Non-pigmented ciliary epithelial cell (primary cell): ENCODE data around the gene WNK4.

Experiments used
- DNase-seq: peaks from one replicate; pipeline ENCODE4 v3.0.0-alpha.2; 2010; ENCODE audit warnings: low read depth

The WNK4 gene

DNA sequence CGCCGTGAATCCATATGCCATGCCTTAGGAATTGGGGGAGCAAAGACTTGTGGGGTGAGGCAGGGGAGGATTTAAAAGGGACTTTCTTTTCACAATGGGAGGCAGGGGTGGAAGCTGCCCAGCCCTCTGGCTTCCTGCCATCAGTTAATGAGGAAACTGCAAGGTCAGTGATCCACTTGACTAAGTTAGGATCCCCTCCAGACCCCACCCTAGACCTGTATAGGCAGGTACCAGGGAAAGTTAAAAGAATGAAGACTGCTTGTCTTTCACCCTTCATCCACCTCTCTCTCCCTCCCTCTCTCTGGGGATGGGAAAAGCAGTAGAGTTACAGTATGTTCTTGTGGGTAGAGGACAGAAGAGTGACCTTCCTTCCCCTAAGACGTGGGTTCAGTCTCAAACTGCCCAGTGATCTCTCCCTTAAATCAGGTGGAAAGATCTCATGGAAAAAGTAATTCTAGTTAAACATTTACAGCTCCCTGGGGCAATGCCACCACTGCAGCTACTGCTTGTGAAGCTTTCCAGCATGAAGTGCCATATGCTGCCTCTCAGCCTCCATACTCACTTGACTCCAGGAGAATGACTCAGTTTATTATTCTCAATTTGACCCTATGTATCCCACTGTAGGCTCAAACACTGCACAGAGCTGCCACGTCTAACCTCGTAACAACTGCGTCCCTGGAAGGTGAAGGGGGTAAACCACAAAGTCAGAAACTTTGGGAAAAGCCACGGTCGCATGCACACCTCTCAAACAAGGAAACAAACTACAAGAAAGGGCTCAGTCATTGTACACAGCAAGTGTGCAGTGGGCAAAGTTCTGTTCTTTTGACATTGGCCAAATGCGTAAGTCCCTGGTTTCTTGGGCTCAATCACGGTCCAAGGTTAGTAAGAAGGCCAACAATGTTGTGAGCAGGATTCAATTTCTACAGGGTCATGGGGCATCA lies 16.9 kb downstream of the WNK4 start:
- no peak for DNase-seq

- no peak for DNase-seq
Observed at GRCh38 chr17:42798011-42798382, 17.6 kb downstream of the WNK4 start.

DNA sequence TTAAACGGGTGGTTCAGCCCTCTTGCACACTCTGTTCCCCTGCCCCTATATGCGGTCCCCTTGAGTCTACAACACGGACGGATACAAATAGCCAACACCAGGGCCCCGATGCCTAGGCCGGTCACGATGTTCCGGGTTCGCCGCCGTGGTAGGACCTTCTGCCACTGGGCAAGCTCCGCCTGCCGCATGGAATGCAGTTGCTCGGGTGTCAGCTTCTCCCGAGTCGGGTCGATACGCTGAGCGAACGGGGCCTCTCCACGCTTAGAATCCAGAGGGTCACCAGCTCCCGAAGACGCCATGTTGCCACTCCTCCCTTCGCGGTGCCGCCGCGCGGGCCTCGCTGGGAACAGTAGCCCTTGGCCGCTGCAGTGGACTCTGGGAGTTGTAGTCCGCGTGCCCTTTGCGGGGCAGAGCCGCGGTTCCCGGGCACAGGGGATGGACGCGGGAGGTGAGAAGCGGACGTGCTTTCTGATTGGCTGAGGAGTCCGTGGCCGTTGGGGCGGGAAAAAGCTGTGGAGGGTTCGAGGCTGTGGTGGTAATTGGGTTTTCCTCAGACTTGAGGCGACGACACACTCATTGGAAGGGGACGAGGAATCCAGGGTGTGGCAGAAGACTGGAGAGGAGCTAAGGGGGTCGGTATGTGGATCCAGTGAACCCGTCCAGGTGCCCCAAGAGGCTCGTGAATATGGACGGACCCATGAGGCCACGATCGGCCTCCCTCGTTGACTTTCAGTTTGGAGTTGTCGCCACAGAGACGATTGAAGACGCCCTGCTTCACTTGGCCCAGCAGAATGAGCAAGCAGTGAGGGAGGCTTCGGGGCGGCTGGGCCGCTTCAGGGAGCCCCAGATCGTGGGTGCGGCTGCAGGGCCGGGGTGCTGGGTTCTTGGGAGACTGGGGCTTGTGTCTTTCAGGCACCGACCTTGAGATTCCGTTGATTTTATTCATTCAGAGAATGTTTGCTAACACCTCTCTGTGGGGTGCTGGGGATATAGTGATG lies 18.3 kb downstream of the WNK4 start, which contains the start of the genes CNTD1 and COA3:
Gene CNTD1 (plus strand): TSS at position 479 of the 998 bp plus-strand sequence. CDS start 207 bp downstream, at position 686.
Gene COA3 (minus strand): TSS at position 322 of the 998 bp plus-strand sequence. CDS start 23 bp downstream, at position 299.
- no peak for DNase-seq

GRCh38 chr17:42803074-42803883 lies 22.9 kb downstream of the WNK4 start:
- DNase-seq, result no peak

GRCh38 chr17:42804918-42805367 lies 24.5 kb downstream of the WNK4 start:
- DNase-seq, result no peak

GRCh38 chr17:42806249-42806648 lies 25.8 kb downstream of the WNK4 start:
- no peak for DNase-seq

DNA sequence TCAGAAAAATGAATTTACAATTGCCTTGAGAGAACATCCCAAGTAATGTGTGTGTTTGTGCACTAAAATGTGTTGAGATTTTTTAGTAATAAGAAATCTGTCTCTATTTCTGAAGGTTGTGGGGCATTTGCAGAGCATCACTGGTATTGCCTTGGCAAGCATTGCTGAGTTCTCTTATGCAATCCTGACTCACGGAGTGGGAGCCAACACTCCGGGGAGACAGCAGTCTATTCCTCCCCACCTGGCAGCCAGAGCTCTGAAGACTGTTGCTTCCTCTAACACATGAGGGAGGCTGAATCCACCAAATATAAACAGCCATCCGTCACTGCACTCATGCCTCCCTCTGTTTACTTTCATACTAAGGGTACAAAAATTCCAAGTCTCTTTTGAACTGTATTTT lies 28.8 kb downstream of the WNK4 start:
- DNase-seq, result no peak

- DNase-seq, result no peak
Observed at GRCh38 chr17:42814633-42815399, 34.4 kb downstream of the WNK4 start.

DNA sequence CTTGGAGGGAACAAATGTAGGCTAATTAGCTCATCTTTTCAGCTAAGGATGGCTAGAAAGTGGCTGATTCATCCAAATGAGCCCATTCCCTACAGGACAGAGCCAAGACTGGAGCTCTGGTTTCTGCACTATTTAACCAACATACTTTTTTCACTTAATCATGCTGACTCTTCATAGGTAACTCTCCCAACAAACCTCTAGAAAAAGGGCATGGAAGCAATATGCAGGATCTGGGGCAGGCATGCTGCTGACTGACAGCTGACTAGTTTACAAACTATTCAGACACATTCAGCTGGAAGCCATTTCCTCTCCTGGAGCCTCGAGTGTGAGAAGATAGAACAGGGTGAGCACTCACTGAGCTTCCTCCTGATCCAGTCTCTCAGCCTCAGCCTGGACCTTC lies 37.5 kb downstream of the WNK4 start:
- no peak for DNase-seq

DNA sequence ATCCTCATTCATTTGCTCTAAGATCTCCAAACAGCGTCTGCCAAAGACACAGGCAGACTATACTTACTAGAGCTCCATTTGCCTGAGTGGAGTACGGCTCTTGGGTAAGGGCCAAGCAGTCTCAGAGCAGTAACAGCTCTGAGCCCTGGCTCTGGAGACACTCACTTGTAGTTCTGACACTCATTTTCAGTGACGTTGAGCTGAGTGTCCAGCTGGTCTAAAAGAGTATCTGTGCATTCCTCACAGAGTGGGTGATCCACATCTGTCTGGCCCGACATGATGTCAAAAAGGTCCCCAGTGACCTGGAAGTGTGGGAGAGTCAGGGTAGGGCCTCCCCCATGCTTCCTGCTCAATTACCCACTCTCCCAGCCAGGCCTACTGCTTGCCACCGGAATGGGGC lies 38.0 kb downstream of the WNK4 start:
- DNase-seq, result no peak

DNA sequence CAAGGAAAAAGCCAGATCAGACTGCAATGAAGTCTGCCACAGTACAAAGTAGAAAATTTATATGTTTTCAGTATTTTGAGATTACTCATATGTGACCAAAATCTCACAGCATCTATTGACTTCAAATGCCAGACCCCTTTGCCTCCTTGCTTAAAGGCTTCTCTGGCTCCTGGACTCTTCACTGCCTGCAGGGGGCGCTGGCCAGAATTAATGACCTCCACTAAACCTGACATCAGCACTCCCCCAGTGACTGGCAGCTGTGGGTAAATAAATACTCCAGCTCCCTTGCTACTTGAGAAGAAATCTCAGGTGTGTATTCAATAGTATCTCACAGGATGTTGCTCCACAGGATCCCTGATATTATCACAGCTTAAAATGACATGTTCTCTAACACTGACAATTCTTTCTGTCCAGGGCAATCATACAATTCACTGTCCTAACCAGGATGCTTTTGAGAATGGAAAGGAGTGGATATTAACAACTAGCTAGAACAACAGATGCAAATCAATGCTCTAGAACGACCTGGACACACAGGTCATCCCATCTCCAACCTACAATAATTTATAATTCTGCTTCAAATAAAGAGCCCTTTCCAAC lies 39.6 kb downstream of the WNK4 start:
- DNase-seq, result no peak

DNA sequence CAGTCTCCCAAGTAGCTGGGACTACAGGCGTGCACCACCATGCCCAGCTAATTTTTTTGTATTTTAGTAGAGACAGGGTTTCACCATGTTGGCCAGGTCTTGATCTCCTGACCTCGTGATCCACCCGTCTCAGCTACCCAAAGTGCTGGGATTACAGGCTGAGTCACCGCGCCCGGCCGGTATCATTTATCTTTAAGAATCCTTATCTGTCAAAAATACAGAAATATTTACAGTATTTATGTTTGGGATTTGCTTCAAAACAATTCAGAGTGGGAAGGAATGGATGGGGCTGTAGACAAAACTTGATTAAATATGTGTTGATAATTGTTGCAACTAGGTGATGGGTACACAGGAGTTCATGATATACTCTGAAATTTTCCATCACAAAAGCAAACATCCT lies 40.8 kb downstream of the WNK4 start:
- no peak for DNase-seq

DNA sequence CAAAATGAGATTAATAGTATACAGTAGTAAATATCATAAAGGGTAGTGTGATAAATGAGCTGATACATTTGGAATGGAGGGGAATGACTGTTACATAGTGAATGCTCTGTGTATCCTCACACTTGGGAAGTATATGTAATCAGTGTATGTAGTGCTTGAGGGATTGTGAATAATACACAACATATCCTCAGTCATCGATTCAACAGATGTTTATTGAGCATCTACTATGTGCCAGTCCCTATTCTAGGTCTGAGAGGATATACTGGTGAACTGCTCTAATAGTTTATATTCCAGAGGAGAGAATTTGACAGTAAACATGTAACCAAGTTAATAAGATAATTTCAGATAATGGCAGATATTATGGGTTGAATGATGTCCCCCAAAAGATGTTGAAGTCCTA lies 47.1 kb downstream of the WNK4 start:
- no peak for DNase-seq

DNA sequence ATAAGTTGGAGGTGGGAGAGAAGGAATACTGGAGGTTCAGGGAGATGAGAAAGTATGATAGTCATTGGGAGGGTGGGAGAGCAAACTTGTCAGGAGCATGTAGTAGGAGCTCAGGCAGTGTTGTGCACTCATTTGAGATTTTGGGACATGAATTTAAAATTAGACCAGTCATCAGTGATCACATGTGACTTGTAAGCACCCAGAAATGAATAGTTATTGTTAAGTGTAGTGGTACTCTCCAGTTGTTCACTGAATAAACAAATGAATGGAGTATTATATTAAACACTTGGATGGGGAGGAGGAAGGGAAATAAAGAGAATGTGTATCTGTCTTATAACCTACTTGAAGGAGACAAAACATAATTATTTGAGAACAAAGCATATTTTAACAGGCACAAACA lies 50.6 kb downstream of the WNK4 start:
- no peak for DNase-seq

DNA sequence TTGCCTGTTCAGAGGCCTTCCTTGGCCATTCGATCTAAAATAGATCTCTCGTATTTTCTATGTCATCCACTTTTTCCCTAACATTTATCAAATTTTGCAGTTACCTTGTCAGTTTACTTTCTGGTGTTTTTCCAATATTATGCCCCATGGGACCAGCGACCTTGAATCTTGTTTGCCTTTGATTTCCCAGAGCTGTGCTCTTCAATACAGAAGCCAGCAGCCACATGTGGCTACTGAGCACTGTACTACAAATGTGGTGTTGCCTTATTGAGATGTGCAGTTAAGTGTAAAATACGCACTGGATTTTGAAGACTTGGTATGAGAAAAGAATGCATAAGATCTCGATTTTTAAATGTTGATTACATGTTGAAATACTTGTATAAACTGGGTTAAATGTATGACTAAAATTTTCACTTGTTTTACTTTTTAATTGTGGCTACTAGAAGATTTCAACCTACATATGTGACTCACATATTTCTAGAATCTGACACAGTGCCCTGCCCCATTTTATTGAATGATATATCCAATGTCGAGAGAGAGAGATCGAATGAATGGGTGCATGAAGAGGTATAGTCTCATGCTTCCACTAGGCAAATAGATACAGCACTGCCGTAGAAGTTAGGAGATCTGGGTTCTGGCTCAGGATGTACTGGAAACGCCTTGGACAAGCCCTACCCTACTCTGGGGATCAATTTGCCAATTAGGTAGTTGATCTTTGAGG lies 52.0 kb downstream of the WNK4 start:
- DNase-seq, result no peak

- DNase-seq, result no peak
Observed at GRCh38 chr17:42832934-42833766, 52.7 kb downstream of the WNK4 start, which contains the start of gene PSME3. Gene PSME3 (plus strand): TSS chr17:42833397. CDS start chr17:42833632, 235 bp downstream.

- DNase-seq, result no peak
Observed at GRCh38 chr17:42833767-42834422, 53.5 kb downstream of the WNK4 start.

- no peak for DNase-seq
Observed at GRCh38 chr17:42835732-42836131, 55.3 kb downstream of the WNK4 start.
